Measurements from ENCODE around the gene LRFN4.

Gene LRFN4

DNA sequence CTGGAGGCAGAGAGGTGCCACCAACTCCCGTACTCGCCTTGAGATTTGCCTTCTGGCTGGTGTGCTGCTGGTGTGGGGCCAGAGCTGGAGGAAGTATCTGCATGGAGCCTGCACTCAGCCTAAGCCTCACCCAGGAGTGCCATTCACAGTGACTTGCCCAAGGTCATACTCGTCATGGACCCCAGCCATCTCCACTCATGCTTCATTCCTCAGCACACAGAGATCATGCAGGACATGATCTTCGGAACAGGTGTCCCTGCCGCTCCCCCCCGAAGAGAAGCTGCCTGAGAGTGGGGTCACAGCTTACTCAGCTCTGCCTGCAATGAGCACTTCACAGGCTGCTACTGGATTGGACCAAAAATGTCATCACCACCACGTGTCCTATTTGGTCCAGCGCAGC lies 52.3 kb downstream of the LRFN4 start:
- no peaks in the 10 kb centered on the region for H3K9me3 ChIP-seq
- H3K4me3 ChIP-seq, result no peak overlapping the region
- peaks cover 19% of the 10 kb centered on the region for H3K4me1 ChIP-seq
- H3K36me3 ChIP-seq (replicated peaks), result no peaks in the 10 kb centered on the region
- no peak for DNase-seq (ENCODE audit: low spot score in 2 of 2)
- H3K27me3 ChIP-seq (ENCODE audit: low read depth), result no peaks in the 10 kb centered on the region
- in situ Hi-C loops (cut with MboI; ENCODE audit: low sequenced_read_pairs), result no loop called here

DNA sequence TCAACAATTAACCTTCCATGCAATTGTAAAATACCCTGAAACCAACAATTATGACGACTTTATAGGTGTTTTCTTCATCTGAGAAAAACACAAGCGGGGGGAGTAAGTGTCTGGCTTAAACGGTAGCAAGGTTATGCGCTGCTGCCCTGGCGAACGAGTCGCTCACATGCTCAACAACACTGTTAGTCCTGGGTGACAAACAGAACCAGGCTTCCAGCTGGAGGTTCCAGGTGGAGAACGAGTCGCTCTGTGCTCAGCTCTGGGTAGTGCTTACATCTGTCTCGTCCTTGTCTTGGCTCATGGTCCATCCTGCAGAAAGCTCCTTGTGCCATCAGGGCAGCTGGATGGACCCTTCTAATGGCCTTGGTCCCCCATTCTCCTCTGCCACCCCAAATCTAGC lies 53.2 kb downstream of the LRFN4 start:
- DNase-seq (ENCODE audit: low spot score in 2 of 2), result no peak
- peaks cover 16% of the 10 kb centered on the region for H3K4me1 ChIP-seq
- H3K36me3 ChIP-seq (replicated peaks), result no peaks in the 10 kb centered on the region
- in situ Hi-C loops (cut with MboI; ENCODE audit: low sequenced_read_pairs), result no loop called here
- no peaks in the 10 kb centered on the region for H3K9me3 ChIP-seq
- no peaks in the 10 kb centered on the region for H3K27me3 ChIP-seq (ENCODE audit: low read depth)
- H3K4me3 ChIP-seq, result no peak overlapping the region
